A673 (cell line): ENCODE data around the gene ACSM3.

Source experiments
- CTCF ChIP-seq: fragments of 300-800, 200-600 bp; sonication (generic); conservative IDR thresholded peaks from 2 replicates; pipeline ENCODE4 v1.5.1; 2017; ENCODE audit warnings: low read depth, mild to moderate bottlenecking, antibody characterized with exemption, low read length, moderate library complexity, mixed read lengths
- EZH2 ChIP-seq: fragments of 200-600 bp; sonication (generic); IDR thresholded peaks from 2 replicates; pipeline ENCODE4 v1.6.1; 2017; ENCODE audit warnings: borderline replicate concordance, low read depth, mild to moderate bottlenecking, mixed read lengths, antibody characterized with exemption, low read length; ENCODE audit not compliant: poor library complexity, severe bottlenecking

GRCh38 chr16:20747030-20747816, 16.6 kb upstream of the ACSM3 start:
- TF ChIP-seq CTCF (no peak), EZH2 (no peak)
